IgD-negative memory B cell (primary cell): ENCODE data around the gene MRPL22. TPM values are rescaled to one million over a fixed set of nuclear protein-coding genes. Genes with fewer than 3 reads are reported as not detected.
"Not testable (repeated sequence)": the region's sequence is repeated elsewhere in the genome, so short reads cannot be mapped to it uniquely, and the experiment has no call there.

ENCODE experiments used
- H3K27ac Mint-ChIP-seq, 3 donors: one replicate each; pipeline ENCODE4 v1.8.0; 2020 to 2022; ENCODE audit warnings: mild to moderate bottlenecking in 3 of 3, mixed read lengths in 3 of 3, moderate library complexity in 1 of 3
- H3K27me3 Mint-ChIP-seq: one replicate; pipeline ENCODE4 v1.8.0; 2021; ENCODE audit warnings: mixed read lengths
- H3K36me3 Mint-ChIP-seq: one replicate; pipeline ENCODE4 v1.8.0; 2020; ENCODE audit warnings: mild to moderate bottlenecking, mixed read lengths
- H3K4me1 Mint-ChIP-seq, 3 donors: one replicate each; pipeline ENCODE4 v1.8.0; 2020 to 2022; ENCODE audit warnings: mixed read lengths in 3 of 3, mild to moderate bottlenecking in 1 of 3
- H3K4me3 Mint-ChIP-seq, 4 donors: one replicate each; pipeline ENCODE4 v1.8.0; 2020 to 2022; ENCODE audit warnings: mild to moderate bottlenecking in 4 of 4, mixed read lengths in 4 of 4, moderate library complexity in 3 of 4
- H3K9me3 Mint-ChIP-seq, 3 donors: one replicate each; pipeline ENCODE4 v1.8.0; 2020 to 2021; ENCODE audit warnings: mixed read lengths in 3 of 3, mild to moderate bottlenecking in 1 of 3
- polyA plus RNA-seq: library from polyadenylated mRNA; unstranded; fragments of 300-500 nt; fragmentation: Illumina TruSeq; gene quantifications from one replicate; pipeline ENCODE4 v1.2.3, GENCODE V29; 2021

The MRPL22 gene
- polyA plus RNA-seq, 1 donor from 2014 or later: 87.4 TPM

DNA sequence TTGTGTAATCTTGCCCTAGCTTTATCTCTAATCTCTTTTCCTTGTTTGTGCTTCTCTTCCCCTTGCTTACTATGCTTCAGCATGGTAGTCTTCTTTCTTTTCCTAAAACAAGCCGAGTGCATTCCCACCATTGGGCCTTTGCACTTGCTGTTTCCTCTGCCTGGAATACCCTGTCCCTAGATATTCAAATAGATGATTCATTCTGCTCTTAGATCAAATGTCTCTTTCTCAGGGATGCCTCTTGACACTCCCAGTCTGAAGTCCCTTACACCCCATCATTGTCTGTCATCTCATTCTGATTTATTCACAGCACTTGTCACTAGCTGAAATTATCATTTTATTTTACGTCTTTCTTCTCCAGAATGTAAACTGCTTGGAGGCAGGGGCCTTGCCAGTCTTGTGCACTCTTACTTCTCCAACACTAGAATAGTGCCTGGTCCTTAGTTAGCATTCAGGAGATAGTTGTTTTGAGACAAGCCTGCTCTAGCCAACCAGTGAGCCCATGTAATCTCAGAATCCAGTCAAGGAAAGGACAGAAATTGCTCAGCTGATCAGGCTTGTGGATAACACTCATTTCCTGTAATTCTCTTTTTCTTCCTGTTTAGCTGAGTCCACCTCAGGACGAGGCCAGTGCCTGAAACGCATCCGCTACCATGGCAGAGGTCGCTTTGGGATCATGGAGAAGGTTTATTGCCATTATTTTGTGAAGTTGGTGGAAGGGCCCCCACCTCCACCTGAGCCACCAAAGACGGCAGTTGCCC is 25.4 kb downstream of the MRPL22 start:
- Mint-ChIP-seq H3K27me3 (no peaks in the 10 kb centered on the region), H3K9me3 (no peaks in the 10 kb centered on the region), H3K4me3 (no peak overlapping the region), H3K27ac (no peak overlapping the region), H3K4me1 (no peaks in the 10 kb centered on the region), H3K36me3 (peaks cover 11% of the 10 kb centered on the region)

DNA sequence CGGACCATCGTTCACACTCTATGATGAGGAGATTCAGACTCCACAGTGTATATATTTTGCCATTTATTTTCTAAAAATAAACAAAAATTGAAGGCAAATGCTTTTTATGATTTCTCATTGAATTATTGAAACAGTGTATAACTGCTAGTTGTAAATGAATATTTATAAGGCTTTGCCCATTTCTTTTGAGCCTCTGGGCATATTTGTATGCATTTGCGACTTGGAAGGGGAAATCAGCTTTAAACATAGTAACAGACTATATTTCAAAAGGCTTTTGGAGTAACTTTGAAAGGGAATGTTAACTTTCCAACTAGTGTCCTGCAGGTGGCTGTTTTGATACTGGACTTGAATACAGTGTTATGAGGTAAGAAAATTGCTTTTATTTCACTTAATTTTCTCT is 26.0 kb downstream of the MRPL22 start:
- Mint-ChIP-seq H3K4me3 (no peak overlapping the region), H3K4me1 (no peaks in the 10 kb centered on the region), H3K36me3 (peaks cover 11% of the 10 kb centered on the region), H3K27me3 (no peaks in the 10 kb centered on the region), H3K27ac (no peak overlapping the region), H3K9me3 (no peaks in the 10 kb centered on the region)

DNA sequence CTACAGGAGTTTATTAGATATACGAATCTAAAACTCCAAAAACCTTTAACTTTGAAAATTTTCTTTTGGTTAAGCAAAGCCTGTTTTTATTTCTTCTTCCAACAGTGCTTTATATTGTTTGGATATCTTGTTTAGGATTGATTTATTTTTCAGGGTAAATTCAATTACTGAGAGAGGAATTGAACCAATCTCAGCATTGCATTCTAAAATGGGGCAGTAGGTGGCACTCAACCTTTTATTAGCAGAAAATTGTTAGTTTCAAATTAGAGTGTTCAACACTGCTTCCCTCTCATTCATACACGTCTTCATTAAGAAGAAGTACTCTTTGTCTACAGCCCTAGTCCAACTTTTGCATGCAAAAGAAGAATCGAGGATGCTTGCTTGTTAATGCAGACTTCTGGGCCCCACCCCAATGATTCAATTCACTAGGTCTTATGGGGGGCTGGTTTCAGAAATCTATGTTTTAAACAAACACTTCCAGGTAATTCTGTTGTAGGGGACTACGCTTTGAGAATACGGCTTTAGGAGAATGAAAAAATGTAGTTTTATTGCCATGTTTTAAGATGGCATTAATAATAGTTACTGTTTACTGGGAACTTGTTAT is 26.6 kb downstream of the MRPL22 start:
- peaks cover 10% of the 10 kb centered on the region for H3K36me3 Mint-ChIP-seq

DNA sequence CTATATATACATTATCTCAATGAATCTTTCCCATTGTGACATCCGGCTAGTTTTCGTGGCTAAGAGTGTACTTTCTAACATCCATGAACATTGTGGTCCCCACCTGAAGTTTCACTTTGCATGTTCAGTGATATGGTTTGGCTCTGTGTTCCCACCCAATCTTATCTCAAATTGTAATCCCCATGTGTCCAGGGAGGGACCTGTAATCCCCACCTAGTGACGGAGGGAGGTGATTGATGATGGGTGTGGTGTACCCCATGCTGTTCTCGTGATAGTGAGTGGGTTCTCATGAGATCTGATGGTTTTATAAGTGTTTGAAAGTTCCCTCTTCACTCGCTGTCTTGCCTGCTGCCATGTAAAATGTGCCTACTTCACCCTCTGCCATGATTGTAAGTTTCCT is 28.1 kb downstream of the MRPL22 start:
- Mint-ChIP-seq H3K4me1 (no peaks in the 10 kb centered on the region), H3K27ac (no peak overlapping the region), H3K27me3 (no peaks in the 10 kb centered on the region), H3K36me3 (peaks cover 9% of the 10 kb centered on the region), H3K9me3 (no peaks in the 10 kb centered on the region), H3K4me3 (no peak overlapping the region)

More for the DNA sequence above, 26.6 kb downstream of the MRPL22 start:
- Mint-ChIP-seq H3K27me3 (no peaks in the 10 kb centered on the region), H3K4me3 (no peak overlapping the region), H3K27ac (no peak overlapping the region), H3K9me3 (no peaks in the 10 kb centered on the region), H3K4me1 (no peaks in the 10 kb centered on the region)

DNA sequence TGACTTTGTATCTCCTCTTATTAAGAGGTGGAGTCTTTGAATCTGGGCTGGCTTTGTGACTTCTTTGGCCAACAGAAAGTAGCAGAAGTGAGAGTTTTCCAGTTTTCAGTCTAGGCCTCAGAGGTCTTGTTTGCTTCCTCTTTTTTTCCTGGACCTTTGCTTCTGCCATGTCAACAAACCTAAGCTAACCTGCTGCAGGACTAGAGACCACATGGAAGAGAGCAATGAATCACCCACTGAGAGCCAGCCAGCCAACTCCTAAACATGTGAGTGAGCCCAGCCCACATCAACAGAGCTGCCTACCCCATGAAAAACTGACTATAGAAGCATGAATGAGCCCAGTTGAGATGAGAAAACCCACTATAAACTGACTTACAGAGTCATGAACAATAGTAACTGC is 29.9 kb downstream of the MRPL22 start:
- Mint-ChIP-seq H3K4me3 (no peak overlapping the region), H3K36me3 (peaks cover 6% of the 10 kb centered on the region), H3K4me1 (no peaks in the 10 kb centered on the region), H3K27me3 (no peaks in the 10 kb centered on the region), H3K9me3 (no peaks in the 10 kb centered on the region), H3K27ac (no peak overlapping the region)

DNA sequence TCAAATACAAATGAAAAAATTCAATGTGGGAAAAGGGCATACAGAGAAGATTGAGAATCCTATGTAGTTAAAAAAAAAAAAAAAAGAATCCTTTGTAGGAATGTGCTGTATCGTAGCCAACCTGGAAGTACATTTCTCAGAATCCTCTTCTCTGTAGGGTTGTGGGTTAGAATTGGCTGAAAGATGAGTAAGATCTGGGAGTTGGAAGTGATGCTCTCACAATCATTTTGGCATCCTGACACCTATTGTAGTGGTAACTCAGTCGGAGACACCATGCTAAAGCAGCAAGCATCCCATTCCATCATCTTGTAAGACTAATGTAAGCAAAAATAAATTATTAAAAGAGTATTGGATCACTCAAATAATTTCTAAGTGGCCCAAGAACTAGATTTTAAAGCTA is 30.6 kb downstream of the MRPL22 start:
- H3K27me3 Mint-ChIP-seq: no peaks in the 10 kb centered on the region
- no peak overlapping the region for H3K27ac Mint-ChIP-seq
- no peak overlapping the region for H3K4me3 Mint-ChIP-seq
- H3K36me3 Mint-ChIP-seq: peaks cover 5% of the 10 kb centered on the region
- no peaks in the 10 kb centered on the region for H3K9me3 Mint-ChIP-seq
- no peaks in the 10 kb centered on the region for H3K4me1 Mint-ChIP-seq

DNA sequence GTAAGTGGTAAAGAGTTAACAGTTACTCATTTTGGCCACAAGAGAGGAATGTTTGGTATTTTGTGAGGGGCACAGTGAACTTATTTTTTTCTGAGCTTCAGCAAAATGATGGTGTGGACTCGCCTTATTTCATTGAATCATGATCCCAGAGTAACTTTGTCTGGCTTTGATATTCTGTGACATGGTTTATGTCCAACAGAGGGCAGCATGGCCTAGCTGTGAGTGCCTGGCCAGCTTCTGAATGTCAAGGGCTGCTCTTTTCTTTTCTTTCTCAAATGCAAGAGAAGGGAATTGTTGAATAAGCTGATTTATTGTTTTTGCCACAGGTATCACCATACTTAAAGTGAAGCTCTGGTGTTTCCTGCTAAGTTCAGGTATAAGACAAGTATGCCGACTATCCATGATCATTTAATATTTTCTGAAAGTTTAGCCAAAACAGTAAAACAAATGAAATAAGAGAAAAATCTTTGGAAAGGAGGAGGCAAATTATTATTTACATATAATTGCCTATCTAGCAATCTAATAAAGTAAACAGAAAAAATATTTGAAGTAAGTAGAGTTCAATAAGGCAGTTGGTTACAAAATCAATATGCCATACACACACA is 31.7 kb downstream of the MRPL22 start:
- Mint-ChIP-seq H3K9me3 (no peaks in the 10 kb centered on the region), H3K4me1 (no peaks in the 10 kb centered on the region), H3K27ac (no peak overlapping the region), H3K27me3 (no peaks in the 10 kb centered on the region), H3K36me3 (peaks cover 3% of the 10 kb centered on the region), H3K4me3 (peak overlapping the region in 1 of 4 donors; percentile 6)

DNA sequence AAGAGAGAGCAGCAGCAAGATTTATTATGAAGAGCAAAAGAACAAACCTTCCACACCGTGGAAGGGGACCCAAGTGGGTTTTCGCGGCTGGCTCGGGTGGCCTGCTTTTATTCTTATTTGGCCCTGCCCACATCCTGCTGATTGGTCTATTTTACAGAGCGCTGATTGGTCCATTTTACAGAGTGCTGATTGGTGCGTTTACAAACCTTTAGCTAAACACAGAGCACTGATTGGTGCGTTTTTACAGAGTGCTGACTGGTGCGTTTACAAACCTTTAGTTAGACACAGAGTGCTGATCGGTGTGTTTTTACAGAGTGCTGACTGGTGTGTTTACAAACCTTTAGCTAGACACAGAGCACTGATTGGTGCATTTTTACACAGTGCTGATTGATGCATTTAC is 35.2 kb downstream of the MRPL22 start:
- not testable (repeated sequence) for H3K4me1 Mint-ChIP-seq, H3K9me3 Mint-ChIP-seq, H3K4me3 Mint-ChIP-seq, H3K27me3 Mint-ChIP-seq, H3K36me3 Mint-ChIP-seq, H3K27ac Mint-ChIP-seq

DNA sequence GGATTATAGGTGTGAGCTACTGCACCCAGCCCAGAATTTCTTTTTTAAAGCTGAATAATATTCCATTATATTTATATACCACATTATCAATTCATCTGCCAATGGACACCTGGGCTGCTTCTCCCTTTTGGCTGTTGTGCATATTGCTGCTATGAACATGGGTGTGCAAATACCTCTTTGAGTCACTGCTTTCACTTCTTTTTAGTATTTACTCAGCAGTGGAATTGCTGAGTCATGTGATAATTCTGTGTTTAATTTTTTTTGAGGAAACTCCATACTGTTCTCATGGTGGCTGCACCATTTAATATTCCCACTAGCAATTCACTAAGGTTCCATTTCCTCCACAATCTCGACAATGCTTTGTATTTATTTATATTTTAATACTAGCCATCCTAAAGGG is 36.5 kb downstream of the MRPL22 start:
- Mint-ChIP-seq H3K4me3 (no peak overlapping the region), H3K36me3 (peaks cover 2% of the 10 kb centered on the region), H3K4me1 (peaks cover 0 to 2% (median 0%) of the 10 kb centered on the region in 3 donors), H3K27ac (no peak overlapping the region), H3K9me3 (no peaks in the 10 kb centered on the region), H3K27me3 (no peaks in the 10 kb centered on the region)

DNA sequence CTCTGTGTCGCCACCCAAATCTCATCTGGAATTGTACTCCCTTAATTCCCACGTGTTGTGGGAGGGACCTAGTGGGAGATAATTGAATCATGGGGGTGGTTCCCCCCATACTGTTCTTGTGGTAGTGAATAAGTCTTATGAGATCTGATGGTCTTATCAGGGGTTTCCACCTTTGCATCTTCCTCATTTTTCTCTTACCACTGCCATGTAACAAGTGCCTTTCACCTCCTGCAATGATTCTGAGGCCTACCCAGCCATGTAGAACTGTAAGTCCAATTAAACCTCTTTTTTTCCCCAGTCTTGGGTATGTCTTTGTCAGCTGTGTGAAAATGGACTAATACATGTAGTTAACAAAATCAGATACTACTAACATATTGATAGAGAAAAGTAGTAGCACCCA is 37.4 kb downstream of the MRPL22 start:
- not testable (repeated sequence) for H3K27me3 Mint-ChIP-seq, H3K27ac Mint-ChIP-seq, H3K4me1 Mint-ChIP-seq, H3K4me3 Mint-ChIP-seq, H3K9me3 Mint-ChIP-seq, H3K36me3 Mint-ChIP-seq

DNA sequence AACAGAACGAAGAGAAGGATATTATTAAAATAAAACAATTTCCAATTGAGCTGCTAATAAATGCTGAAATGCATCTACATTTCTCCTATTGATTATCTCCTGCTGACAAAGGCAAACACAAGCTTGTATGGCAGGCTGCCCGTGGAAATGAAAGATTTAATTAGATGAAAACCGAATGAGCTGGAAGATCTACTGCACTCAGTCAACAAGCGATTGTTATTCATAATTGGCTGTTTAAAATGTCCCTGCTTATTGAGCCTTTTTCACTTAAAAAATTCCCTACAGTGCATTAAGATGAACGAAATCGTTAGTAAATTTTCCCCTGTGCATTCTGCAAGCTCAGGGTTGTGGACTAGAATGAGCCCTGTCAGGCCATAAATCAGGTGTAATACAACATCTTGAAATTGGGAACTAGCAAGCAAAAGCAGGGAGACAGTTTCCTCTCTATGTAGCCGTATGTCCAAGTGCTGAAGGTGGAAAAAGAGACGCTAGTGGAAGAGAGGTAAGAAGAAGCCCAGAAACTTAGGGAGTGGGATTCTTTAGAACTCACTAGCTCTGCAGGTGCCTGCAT is 44.2 kb downstream of the MRPL22 start:
- Mint-ChIP-seq H3K4me3 (no peak overlapping the region), H3K4me1 (peaks cover 0 to 3% (median 0%) of the 10 kb centered on the region in 3 donors), H3K27ac (no peak overlapping the region), H3K36me3 (no peaks in the 10 kb centered on the region), H3K27me3 (peaks cover 6% of the 10 kb centered on the region), H3K9me3 (peaks cover 0 to 3% (median 0%) of the 10 kb centered on the region in 3 donors)

DNA sequence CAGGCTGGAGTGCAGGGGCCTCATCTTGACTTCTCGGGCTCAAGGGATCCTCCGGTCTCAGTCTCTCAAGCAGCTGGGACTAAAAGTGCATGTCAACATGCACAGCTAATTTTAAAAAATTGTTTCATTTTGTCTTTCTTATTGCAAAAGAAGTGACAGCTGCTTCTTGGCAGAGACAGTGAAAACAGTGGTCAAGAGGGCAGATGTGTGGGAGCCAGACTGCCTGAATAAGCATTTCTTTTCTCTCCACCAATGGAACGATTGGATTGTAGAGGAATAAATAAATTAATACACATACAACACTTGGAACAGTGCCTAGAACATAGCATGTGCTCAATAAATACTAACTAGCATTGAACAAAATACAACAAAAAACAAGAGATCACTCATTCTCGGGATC is 45.3 kb downstream of the MRPL22 start:
- Mint-ChIP-seq H3K27ac (no peak overlapping the region), H3K4me3 (no peak overlapping the region), H3K9me3 (peaks cover 0 to 3% (median 2%) of the 10 kb centered on the region in 3 donors), H3K27me3 (peaks cover 6% of the 10 kb centered on the region), H3K36me3 (no peaks in the 10 kb centered on the region), H3K4me1 (peaks cover 0 to 3% (median 0%) of the 10 kb centered on the region in 3 donors)

DNA sequence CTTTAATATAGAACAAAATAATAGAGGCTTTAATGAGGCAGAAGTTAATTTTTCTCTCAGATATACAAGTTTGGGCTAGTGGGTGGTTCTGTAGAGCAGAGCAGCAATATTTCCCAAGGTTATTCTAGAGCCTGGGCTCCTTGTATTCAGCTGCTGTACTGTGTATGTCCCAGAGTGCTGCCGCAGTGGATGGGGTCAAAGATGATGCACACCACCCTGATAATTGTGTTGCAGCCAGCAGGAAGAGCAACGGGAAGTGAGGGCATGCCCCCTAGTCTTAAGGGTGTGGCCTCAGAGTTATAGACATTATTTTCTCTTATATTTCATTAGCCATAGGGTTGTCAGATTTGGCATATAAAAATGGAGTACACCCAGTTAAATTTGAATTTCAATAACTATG is 48.8 kb downstream of the MRPL22 start:
- Mint-ChIP-seq H3K27ac (no peak overlapping the region), H3K4me1 (no peaks in the 10 kb centered on the region), H3K27me3 (peaks cover 6% of the 10 kb centered on the region), H3K36me3 (no peaks in the 10 kb centered on the region), H3K4me3 (no peak overlapping the region), H3K9me3 (peaks cover 0 to 3% (median 0%) of the 10 kb centered on the region in 3 donors)

DNA sequence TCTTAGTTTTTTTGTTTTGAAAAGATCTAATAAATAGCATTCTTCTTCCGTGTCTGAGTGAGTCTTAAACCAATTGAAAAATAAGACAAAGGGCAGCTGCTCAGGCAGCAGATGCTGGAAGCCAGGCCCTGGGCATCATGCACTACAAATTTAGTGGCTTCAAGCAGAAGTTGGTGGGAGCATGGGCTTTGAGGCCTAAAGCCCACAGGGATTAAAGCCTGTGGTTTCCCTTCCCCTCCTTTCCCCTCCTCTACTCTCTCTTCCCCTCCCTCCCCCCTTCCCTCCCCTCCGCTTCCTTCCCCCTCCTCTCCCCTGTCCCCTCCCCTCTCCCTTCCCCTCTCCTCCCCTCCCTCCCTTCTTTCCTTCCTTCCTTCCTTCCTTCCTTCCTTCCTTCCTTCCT is 52.6 kb downstream of the MRPL22 start:
- Mint-ChIP-seq H3K27me3 (no peaks in the 10 kb centered on the region), H3K4me3 (no peak overlapping the region), H3K4me1 (no peaks in the 10 kb centered on the region), H3K36me3 (no peaks in the 10 kb centered on the region), H3K9me3 (peaks cover 0 to 7% (median 0%) of the 10 kb centered on the region in 3 donors), H3K27ac (no peak overlapping the region)

DNA sequence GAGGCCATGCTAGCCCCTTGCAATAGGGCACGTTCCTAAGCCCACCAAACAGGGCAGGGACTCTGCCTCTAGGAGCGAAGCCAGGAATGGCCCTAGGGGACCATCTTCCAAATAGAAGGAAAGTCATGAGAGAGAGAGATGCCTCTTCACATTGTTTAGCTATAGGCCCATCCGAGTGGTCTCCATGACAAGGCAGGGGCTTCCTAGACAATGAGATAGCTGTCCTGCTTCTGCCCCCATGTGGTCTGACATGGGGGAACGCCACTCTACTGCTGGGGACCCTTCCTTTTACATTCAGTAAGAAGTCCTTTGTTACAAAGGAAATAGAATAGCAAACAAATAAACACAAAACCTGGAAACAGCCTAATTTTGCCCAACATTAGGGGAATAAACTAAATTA is 54.8 kb downstream of the MRPL22 start:
- H3K4me3 Mint-ChIP-seq: no peak overlapping the region
- peaks cover 0 to 7% (median 2%) of the 10 kb centered on the region in 3 donors for H3K9me3 Mint-ChIP-seq
- H3K27ac Mint-ChIP-seq: no peak overlapping the region
- H3K36me3 Mint-ChIP-seq: no peaks in the 10 kb centered on the region
- no peaks in the 10 kb centered on the region for H3K4me1 Mint-ChIP-seq
- H3K27me3 Mint-ChIP-seq: peaks cover 3% of the 10 kb centered on the region
